Keratinocyte (primary cell): ENCODE results near the gene NR6A1. TPM values are rescaled to one million over a fixed set of nuclear protein-coding genes. Genes with fewer than 3 reads are reported as not detected.

Source experiments
- DNase-seq: peaks from one replicate; pipeline ENCODE4 v3.0.0-alpha.2; 2011; ENCODE audit warnings: low read depth, missing footprints, low spot score
- FAIRE-seq: peaks from 2 replicates; lab custom pipeline; 2011; peaks lifted over from hg19 to GRCh38; lab: Jason Lieb, UNC
- H2AFZ ChIP-seq: 2 replicates; pipeline ENCODE4 v1.6.0; 2012; ENCODE audit warnings: low read length, control low read depth, inconsistent platforms; ENCODE audit not compliant: control insufficient read depth
- H3K27ac ChIP-seq: 2 replicates; pipeline ENCODE4 v1.5.1; 2011; ENCODE audit warnings: low read length; ENCODE audit not compliant: control insufficient read depth, insufficient read depth
- H3K27me3 ChIP-seq: 3 replicates; pipeline ENCODE4 v1.6.0; 2011; ENCODE audit warnings: low read length; ENCODE audit not compliant: control insufficient read depth, insufficient read depth; ENCODE audit errors: extremely low read depth
- H3K36me3 ChIP-seq, 2 experiments: 2 replicates in 1 of 2; 3 replicates in 1 of 2; pipeline ENCODE4 v1.5.1; 2011; ENCODE audit warnings: low read length in 2 of 2, mild to moderate bottlenecking in 1 of 2; ENCODE audit not compliant: control insufficient read depth in 2 of 2, insufficient read depth in 2 of 2; ENCODE audit errors: extremely low read depth in 1 of 2
- H3K4me1 ChIP-seq: 3 replicates; pipeline ENCODE4 v1.5.1; 2011; ENCODE audit warnings: low read length; ENCODE audit not compliant: control insufficient read depth, insufficient read depth; ENCODE audit errors: extremely low read depth
- H3K4me2 ChIP-seq: 3 replicates; pipeline ENCODE4 v1.6.0; 2011; ENCODE audit warnings: low read depth, low read length; ENCODE audit not compliant: control insufficient read depth, insufficient read depth; ENCODE audit errors: extremely low read depth
- H3K4me3 ChIP-seq, 3 experiments: fragments of 200-600 bp in 1 of 3; sonication (generic) in 1 of 3; 2 replicates in 2 of 3; 3 replicates in 1 of 3; pipeline ENCODE4 v1.5.1; 2011 to 2016; ENCODE audit warnings: low read length in 3 of 3, mild to moderate bottlenecking in 3 of 3, control low read depth in 2 of 3, inconsistent platforms in 1 of 3, low read depth in 1 of 3, mixed read lengths in 1 of 3, mixed run types in 1 of 3, moderate library complexity in 1 of 3; ENCODE audit not compliant: control insufficient read depth in 2 of 3, insufficient read depth in 2 of 3; ENCODE audit errors: extremely low read depth in 1 of 3
- H3K79me2 ChIP-seq: 2 replicates; pipeline ENCODE4 v1.6.0; 2012; ENCODE audit warnings: low read length; ENCODE audit not compliant: control insufficient read depth, insufficient read depth
- H3K9ac ChIP-seq: 3 replicates; pipeline ENCODE4 v1.6.0; 2011; ENCODE audit warnings: low read length; ENCODE audit not compliant: control insufficient read depth, insufficient read depth; ENCODE audit errors: extremely low read depth
- H3K9me1 ChIP-seq: 3 replicates; pipeline ENCODE4 v1.6.0; 2011; ENCODE audit warnings: low read length; ENCODE audit not compliant: control insufficient read depth, insufficient read depth; ENCODE audit errors: extremely low read depth
- H3K9me3 ChIP-seq: 2 replicates; pipeline ENCODE4 v1.5.1; 2012; ENCODE audit warnings: low read depth, low read length; ENCODE audit not compliant: control insufficient read depth
- H4K20me1 ChIP-seq: 3 replicates; pipeline ENCODE4 v1.6.0; 2011; ENCODE audit warnings: low read length; ENCODE audit not compliant: control insufficient read depth, insufficient read depth; ENCODE audit errors: extremely low read depth
- EZH2 ChIP-seq: IDR thresholded peaks from one replicate; pipeline ENCODE4 v1.6.1; 2012; ENCODE audit warnings: inconsistent platforms, mild to moderate bottlenecking, low read length, moderate library complexity
- dilution Hi-C: fragments of 300-500 bp; cut with MboI; formaldehyde crosslinking; loops from one replicate; pipeline ENCODE4 v1.7.0; 2020; ENCODE audit warnings: low sequenced_read_pairs; ENCODE audit not compliant: extremely low pct_ligation_motif_present
- polyA plus RNA-seq, 5 experiments: library from polyadenylated mRNA; depleted of rRNA in 3 of 5; stranded (reverse) in 3 of 5; stranded (forward) in 1 of 5; unstranded in 1 of 5; fragments of >200 nt; gene quantifications; 1 replicate in 1 of 5; 2 replicates in 3 of 5; 3 replicates in 1 of 5; pipeline versions ENCODE4 v1.2.1 to v1.2.3, GENCODE V29; 2011 to 2012; ENCODE audit warnings: missing spikeins in 2 of 5, low read depth in 1 of 5, low replicate concordance in 1 of 5
- TF ChIP-seq, protein P1 (sequence below), 3 experiments: IDR thresholded peaks in 1 of 3; conservative IDR thresholded peaks in 1 of 3; optimal IDR thresholded peaks in 1 of 3; 2 replicates in 2 of 3; 3 replicates in 1 of 3; pipeline versions ENCODE3 to v1.5.1; 2011; ENCODE audit warnings: low read length in 3 of 3, mild to moderate bottlenecking in 3 of 3, moderate library complexity in 2 of 3, control low read depth in 1 of 3, inconsistent platforms in 1 of 3; ENCODE audit not compliant: insufficient read depth in 2 of 3; ENCODE audit errors: extremely low read depth in 1 of 3

NR6A1 gene
- polyA plus RNA-seq, 1 donor (not counting 4 experiments of a cell fraction or from before 2014, with no cell fraction given), result 1.8 TPM

DNA sequence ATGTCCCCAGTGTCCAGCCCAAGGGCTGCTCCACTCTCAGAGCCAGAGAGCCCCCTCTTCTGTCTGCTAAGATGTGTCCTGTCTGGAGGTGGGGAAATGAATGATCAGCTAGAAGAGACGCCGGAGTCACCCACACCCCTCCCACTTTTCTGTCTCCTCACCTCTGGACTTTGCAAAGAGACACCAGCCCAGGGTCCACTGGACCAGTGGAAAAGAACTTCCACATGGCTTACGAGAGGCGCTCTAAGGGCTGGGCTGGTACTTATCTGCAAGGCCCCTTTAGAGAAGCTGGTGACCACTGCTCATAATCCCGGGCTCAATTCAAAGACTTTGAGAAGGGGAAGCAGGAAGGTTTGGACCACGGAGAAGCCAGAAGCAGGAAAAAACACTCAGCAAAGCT, 273.1 kb downstream of the NR6A1 start:
- H3K27ac ChIP-seq, result no peak overlapping the region

DNA sequence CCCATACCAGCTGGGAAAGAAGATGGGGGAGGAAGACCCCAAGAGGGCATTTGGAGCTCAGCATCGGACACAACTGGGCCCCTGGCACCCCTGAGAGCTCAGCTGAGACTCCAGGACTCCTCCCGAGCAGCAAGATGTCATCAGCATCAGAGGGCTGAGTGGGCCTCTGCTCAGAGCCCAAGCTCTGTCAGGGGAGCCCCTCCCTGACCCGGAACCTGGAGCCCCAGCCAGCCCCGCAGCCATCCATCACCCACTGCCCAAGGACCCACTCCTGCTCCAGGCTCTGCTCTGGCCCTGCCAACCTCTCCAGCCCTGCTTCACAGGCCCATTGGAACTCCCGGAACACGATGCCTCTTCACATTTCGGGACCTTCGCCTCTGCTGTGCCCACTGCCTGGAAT, 273.7 kb downstream of the NR6A1 start:
- Histone ChIP-seq H4K20me1 (no peaks in the 10 kb centered on the region), H3K4me2 (no peak overlapping the region), H3K9me1 (no peaks in the 10 kb centered on the region), H3K4me1 (no peaks in the 10 kb centered on the region), H3K4me3 (no peak overlapping the region), H3K9ac (no peak overlapping the region), H3K79me2 (no peaks in the 10 kb centered on the region), H3K27me3 (peaks cover 31% of the 10 kb centered on the region), H3K36me3 (no peaks in the 10 kb centered on the region), H3K27ac (no peak overlapping the region), H3K9me3 (no peaks in the 10 kb centered on the region), H2AFZ (no peak overlapping the region)
- DNase-seq (no peak), FAIRE-seq (no peak)
- TF ChIP-seq EZH2, result no peak
- TF ChIP-seq, protein P1, sequence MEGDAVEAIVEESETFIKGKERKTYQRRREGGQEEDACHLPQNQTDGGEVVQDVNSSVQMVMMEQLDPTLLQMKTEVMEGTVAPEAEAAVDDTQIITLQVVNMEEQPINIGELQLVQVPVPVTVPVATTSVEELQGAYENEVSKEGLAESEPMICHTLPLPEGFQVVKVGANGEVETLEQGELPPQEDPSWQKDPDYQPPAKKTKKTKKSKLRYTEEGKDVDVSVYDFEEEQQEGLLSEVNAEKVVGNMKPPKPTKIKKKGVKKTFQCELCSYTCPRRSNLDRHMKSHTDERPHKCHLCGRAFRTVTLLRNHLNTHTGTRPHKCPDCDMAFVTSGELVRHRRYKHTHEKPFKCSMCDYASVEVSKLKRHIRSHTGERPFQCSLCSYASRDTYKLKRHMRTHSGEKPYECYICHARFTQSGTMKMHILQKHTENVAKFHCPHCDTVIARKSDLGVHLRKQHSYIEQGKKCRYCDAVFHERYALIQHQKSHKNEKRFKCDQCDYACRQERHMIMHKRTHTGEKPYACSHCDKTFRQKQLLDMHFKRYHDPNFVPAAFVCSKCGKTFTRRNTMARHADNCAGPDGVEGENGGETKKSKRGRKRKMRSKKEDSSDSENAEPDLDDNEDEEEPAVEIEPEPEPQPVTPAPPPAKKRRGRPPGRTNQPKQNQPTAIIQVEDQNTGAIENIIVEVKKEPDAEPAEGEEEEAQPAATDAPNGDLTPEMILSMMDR (optimal IDR thresholded peaks at IDR 0.05 in 1 of 3, IDR thresholded peaks at IDR 0.05 in 1 of 3, conservative IDR thresholded peaks at IDR 0.05 in 1 of 3; ENCODE audit: extremely low read depth in 1 of 3, insufficient read depth in 2 of 3, low read length in 3 of 3), result no peak
- dilution Hi-C loops, result no loop called here

More for the DNA sequence above, 273.1 kb downstream of the NR6A1 start:
- DNase-seq (no peak), FAIRE-seq (no peak)
- Histone ChIP-seq H3K27me3 (peaks cover 37% of the 10 kb centered on the region), H3K4me2 (no peak overlapping the region), H3K9me1 (no peaks in the 10 kb centered on the region), H2AFZ (no peak overlapping the region), H3K4me3 (no peak overlapping the region), H3K9me3 (no peaks in the 10 kb centered on the region), H3K36me3 (no peaks in the 10 kb centered on the region), H3K9ac (no peak overlapping the region), H3K79me2 (no peaks in the 10 kb centered on the region), H4K20me1 (no peaks in the 10 kb centered on the region), H3K4me1 (no peaks in the 10 kb centered on the region)
- dilution Hi-C loops, result no loop called here
- no peak for TF ChIP-seq EZH2
- TF ChIP-seq, protein P1 (optimal IDR thresholded peaks at IDR 0.05 in 1 of 3, IDR thresholded peaks at IDR 0.05 in 1 of 3, conservative IDR thresholded peaks at IDR 0.05 in 1 of 3; ENCODE audit: extremely low read depth in 1 of 3, insufficient read depth in 2 of 3, low read length in 3 of 3), result no peak
